Stimulated activated naive CD8-positive, alpha-beta T cell treated with anti-CD3 and anti-CD28 coated beads, Interleukin-15, Interleukin-2, amounts not matched to agents 100 U/mL and 50 U/mL, for 24 hours (primary cell): ENCODE results near the gene BCAS3.

Source experiments
- ATAC-seq: fragments of 150-1000 bp; cut with Tn5 transposase; one replicate; pipeline ENCODE4 v1.10.0; 2021
- DNase-seq: peaks from one replicate; pipeline ENCODE4 v3.0.0; 2021

Gene BCAS3

GRCh38 chr17:61064087-61064951 lies 386.7 kb downstream of the BCAS3 start:
- ATAC-seq (no peak), DNase-seq (no peak)

GRCh38 chr17:61065263-61065773 lies 387.7 kb downstream of the BCAS3 start:
- DNase-seq (no peak), ATAC-seq (no peak)

GRCh38 chr17:61066062-61066461 lies 388.4 kb downstream of the BCAS3 start:
- DNase-seq (no peak), ATAC-seq (no peak)

GRCh38 chr17:61070649-61071048 lies 393.0 kb downstream of the BCAS3 start:
- ATAC-seq (no peak), DNase-seq (no peak)

GRCh38 chr17:61072648-61073047 lies 395.0 kb downstream of the BCAS3 start:
- DNase-seq (no peak), ATAC-seq (no peak)

GRCh38 chr17:61073131-61073530 lies 395.5 kb downstream of the BCAS3 start:
- ATAC-seq (no peak), DNase-seq (no peak)

GRCh38 chr17:61073799-61074513 lies 396.3 kb downstream of the BCAS3 start:
- ATAC-seq (no peak), DNase-seq (no peak)

- ATAC-seq (no peak), DNase-seq (no peak)
Observed at GRCh38 chr17:61075988-61076387, 398.3 kb downstream of the BCAS3 start.

- DNase-seq = no peak
- ATAC-seq = no peak
Observed at GRCh38 chr17:61076621-61077031, 399.0 kb downstream of the BCAS3 start.

GRCh38 chr17:61081959-61082358 lies 404.3 kb downstream of the BCAS3 start:
- DNase-seq = no peak
- ATAC-seq = no peak

GRCh38 chr17:61084260-61084659 lies 406.6 kb downstream of the BCAS3 start:
- DNase-seq = no peak

GRCh38 chr17:61087024-61087423 lies 409.4 kb downstream of the BCAS3 start:
- DNase-seq (no peak), ATAC-seq (no peak)

More at GRCh38 chr17:61084260-61084659, 406.6 kb downstream of the BCAS3 start:
- ATAC-seq = no peak

GRCh38 chr17:61088556-61088955 lies 410.9 kb downstream of the BCAS3 start:
- DNase-seq = no peak
- ATAC-seq = no peak

- ATAC-seq (no peak), DNase-seq (no peak)
Observed at GRCh38 chr17:61091096-61091495, 413.4 kb downstream of the BCAS3 start.

GRCh38 chr17:61097781-61098180 lies 420.1 kb downstream of the BCAS3 start:
- DNase-seq = no peak

GRCh38 chr17:61106354-61106753 lies 428.7 kb downstream of the BCAS3 start:
- ATAC-seq (no peak), DNase-seq (no peak)

More at GRCh38 chr17:61097781-61098180, 420.1 kb downstream of the BCAS3 start:
- ATAC-seq = no peak

- DNase-seq (no peak), ATAC-seq (no peak)
Observed at GRCh38 chr17:61116577-61116976, 438.9 kb downstream of the BCAS3 start.

- no peak for DNase-seq
Observed at GRCh38 chr17:61117983-61118382, 440.3 kb downstream of the BCAS3 start.

GRCh38 chr17:61118871-61119270 lies 441.2 kb downstream of the BCAS3 start:
- DNase-seq (no peak), ATAC-seq (no peak)

More at GRCh38 chr17:61117983-61118382, 440.3 kb downstream of the BCAS3 start:
- no peak for ATAC-seq

GRCh38 chr17:61122326-61122913 lies 444.8 kb downstream of the BCAS3 start:
- DNase-seq (no peak), ATAC-seq (no peak)

GRCh38 chr17:61124562-61124961 lies 446.9 kb downstream of the BCAS3 start:
- DNase-seq (no peak), ATAC-seq (no peak)

GRCh38 chr17:61126473-61127249 lies 449.0 kb downstream of the BCAS3 start:
- ATAC-seq = no peak
- no peak for DNase-seq
